ENCODE data around the gene RAB3IL1.
A peak's percentile ranks its signal among the peaks of the same experiment; 100 is the strongest.

RAB3IL1 gene

DNA sequence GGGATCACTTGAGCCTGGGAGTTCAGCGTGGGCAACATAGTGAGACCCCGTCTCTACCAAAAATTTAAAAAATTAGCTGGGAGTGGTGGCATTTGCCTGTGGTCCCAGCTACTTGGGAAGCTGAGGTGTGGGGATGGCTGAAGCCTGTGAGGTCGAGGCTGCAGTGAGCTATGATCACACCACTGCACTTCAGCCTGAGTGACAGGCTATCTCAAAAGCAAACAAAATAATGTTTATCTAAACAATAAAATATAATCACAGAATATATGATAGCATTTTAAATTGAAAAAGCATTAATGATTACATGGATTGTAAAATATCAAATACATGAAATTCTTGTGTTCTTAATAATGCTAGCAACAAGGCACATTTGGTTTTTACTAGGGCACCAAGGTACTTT is 35.5 kb upstream of the RAB3IL1 start:
- DNase-seq: no peak

DNA sequence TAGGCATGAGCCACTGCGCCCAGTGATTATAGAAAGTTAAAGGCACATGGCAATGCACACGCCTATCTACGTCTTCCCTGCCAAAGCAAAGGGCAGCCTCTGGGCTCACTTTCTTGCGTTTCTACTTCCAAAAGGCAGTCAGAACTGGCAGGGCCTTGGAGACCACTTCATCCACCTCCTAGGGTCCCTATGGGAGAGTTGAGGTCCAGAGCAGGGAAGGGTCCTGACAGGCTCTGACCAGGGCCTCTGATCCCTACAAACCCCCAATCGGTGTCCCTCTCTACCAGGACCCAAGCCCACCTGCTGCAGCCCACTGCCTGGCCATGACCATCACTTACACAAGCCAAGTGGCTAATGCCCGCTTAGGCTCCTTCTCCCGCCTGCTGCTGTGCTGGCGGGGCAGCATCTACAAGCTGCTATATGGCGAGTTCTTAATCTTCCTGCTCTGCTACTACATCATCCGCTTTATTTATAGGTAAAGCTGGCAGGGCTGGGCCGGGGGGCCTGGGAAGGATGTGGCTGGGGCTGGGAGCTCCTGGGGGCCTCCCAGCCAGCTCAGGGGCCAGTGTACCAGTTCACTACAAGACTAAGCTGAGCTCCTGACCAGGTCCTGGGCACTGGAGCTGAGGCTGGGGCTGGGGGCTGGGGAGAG is 34.2 kb upstream of the RAB3IL1 start:
- DNase-seq: no peak

DNA sequence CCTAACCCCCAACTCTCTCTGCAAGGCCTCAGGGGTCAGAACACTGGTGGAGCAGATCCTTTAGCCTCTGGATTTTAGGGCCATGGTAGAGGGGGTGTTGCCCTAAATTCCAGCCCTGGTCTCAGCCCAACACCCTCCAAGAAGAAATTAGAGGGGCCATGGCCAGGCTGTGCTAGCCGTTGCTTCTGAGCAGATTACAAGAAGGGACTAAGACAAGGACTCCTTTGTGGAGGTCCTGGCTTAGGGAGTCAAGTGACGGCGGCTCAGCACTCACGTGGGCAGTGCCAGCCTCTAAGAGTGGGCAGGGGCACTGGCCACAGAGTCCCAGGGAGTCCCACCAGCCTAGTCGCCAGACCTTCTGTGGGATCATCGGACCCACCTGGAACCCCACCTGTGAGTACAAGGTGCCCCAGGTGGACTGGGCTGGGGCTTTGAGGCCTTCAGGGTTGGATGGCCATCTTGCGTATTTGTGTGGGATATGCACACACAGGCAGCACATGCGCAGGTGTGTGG is 32.7 kb upstream of the RAB3IL1 start, which contains the start of gene BEST1:
BEST1 (plus strand) TSS at position 317 of the 513 bp plus-strand sequence. CDS start 1,456 bp downstream, outside the sequence.
- DNase-seq: no peak

DNA sequence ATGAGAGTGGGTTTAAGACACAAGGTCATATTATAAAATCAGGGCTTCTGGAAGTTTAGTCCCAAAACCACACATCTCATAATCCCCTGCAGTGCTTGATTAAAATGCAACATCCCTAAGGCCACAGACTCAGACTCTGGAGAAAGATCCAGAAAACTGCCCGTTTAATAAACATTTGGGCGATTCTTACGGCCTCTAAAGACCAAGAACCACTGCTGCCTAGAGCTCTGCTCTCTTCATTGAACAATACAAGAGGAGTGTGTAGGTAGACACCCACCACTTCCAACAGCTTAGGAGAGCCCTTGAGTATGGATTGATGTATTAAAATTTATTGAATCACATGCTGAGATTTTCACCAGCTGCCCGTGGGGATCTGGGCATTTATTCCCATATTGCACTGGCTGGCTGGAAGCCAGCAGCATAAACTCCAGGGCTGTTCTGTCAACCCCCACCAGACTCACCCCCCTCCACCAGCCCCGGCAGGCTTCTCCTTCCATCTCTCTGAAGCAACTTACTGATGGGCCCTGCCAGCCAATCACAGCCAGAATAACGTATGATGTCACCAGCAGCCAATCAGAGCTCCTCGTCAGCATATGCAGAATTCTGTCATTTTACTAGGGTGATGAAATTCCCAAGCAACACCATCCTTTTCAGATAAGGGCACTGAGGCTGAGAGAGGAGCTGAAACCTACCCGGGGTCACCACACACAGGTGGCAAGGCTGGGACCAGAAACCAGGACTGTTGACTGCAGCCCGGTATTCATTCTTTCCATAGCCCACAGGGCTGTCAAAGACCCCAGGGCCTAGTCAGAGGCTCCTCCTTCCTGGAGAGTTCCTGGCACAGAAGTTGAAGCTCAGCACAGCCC is 32.0 kb upstream of the RAB3IL1 start:
- peak; percentile 84 for DNase-seq

DNA sequence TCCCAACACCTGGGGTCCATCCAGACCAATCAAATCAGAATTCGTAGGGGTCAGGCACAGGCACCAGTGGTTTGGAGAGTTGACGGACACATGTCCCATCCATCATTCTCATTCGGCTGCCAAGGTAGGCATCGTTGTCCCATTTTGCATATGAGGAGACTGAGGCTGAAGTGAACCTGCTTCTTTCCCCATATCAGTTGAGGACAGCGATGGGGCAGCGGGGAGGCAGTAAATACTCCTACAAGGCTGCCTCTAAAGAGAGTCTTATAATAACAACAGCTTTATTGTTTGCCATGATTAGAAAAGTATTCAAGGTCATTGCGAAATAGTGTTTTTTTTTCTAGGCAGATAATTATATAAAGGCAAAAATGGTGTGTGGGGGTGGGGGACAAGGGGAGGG is 31.1 kb upstream of the RAB3IL1 start:
- no peak for DNase-seq

DNA sequence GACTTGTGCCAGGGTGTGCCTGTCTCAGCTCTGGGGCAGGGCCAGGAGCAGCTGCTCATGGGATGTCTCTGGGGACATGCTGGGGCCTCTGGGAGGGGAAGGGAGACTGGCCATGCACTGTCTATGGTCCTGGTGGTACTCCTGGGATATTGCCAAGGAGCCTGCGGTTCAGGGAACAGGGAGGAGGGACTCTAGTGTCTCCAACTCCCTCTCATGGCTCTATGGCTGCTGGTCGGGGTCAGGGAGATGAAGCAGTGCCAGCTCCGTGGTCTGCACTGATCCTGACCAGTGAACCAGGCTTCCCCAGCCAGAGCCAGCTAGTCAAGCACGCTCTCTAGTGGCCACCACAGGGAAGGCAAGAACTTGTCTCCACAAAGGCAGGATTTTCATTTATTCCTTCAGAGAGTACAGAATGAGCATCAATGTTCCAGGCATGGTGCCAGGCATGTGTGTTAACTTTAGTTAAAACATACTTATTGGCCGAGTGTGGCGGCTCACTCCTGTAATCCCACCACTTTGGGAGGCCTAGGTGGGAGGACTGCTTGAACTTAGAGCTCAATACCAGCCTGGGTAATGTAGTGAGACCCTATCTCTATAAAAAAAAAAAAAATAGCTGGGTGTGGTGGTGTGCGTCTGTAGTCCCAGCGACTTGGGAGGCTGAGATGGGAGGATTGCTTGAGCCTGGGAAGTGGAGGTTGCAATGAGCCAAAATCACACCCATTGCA is 30.3 kb upstream of the RAB3IL1 start:
- DNase-seq: peak; percentile 95

DNA sequence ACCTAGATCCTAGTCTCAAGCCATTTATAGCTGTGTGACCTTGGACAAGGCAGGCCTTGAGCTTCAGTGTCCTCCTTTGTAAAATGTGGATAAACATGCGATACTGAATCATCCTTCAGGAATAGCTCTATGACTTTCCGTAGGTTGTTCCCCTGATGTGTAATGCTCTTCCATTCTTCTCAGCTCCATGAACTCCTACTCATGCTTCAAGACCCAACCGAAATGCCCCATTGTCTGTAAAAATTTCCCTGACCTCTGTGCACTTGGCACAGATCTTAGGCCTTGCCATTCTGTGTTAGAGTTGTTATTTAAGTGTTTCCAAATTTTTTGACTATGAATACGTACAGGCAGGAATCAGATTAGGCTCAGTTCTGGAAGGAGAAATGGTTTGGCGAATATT is 29.5 kb upstream of the RAB3IL1 start:
- no peak for DNase-seq

DNA sequence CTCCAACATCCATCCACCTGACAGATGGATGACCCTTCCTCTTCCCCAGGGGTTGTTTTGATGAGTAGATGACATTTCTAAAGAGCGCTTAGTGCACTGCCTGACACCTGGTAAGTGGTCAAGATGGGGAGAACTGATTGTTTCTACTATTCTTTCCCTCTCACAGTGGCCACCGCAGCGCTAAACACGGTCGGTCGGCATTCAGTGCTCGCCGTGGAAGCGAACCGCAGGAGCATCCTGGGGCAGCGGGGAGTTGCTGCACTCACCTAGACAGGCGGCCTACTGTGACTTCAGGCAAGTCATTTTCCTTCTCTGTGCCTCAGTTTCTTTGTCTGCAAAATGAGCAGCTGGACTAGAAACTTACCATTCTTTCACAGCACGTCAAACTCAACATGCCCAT is 27.8 kb upstream of the RAB3IL1 start:
- no peak for DNase-seq

DNA sequence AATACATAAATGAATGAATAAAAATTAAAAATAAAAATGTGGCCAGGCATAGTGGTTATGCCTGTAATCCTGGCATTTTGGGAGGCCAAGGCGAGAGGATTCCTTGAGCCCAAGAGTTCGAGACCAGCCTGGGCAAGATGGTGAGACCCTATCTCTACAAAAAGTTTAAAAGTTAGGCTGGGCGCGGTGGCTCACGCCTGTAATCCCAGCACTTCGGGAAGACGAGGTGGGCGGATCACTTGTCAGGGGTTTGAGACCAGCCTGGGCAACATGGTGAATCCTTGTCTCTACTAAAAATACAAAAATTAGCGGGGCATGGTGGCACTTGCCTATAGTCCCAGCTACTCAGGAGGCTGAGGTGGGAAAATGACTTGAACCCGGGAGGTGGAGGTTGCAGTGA is 23.1 kb upstream of the RAB3IL1 start:
- DNase-seq: no peak

DNA sequence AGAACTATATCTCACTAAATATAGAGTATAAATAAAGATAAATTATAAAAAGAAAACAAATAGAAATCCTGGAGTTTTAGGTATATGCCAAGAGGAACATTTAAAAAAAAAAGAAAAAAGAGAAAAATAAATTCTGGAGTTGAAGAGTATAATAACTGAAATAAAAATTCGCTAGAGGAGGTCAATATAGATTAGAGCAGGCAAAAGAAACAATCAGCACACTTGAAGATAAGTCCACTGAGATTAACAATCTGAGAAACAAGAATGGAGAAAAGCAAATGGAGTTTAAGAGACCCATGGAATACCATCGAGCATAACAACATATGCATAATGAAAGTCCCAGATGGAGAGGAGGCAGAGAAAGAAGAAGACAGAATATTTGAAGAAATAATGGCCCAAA is 18.5 kb upstream of the RAB3IL1 start:
- no peak for DNase-seq

DNA sequence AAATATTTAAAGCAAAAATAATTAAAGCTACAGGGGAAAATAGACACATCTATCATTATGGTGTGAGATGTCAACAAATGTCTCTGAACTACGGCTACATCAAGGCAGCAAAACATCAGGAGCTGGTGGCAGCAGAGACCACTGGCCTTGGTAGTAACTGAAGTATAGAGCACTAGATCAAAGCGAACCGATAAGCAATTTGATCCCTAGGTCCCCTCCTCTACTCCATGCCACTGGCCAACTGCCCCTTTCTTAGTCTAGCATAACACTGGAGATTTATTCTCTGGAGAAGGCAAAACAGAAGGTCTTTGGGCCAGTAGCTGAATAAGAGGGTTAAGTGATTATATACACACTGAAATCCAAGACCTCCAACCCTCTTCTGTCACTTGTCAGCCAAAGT is 13.6 kb upstream of the RAB3IL1 start:
- DNase-seq: no peak

DNA sequence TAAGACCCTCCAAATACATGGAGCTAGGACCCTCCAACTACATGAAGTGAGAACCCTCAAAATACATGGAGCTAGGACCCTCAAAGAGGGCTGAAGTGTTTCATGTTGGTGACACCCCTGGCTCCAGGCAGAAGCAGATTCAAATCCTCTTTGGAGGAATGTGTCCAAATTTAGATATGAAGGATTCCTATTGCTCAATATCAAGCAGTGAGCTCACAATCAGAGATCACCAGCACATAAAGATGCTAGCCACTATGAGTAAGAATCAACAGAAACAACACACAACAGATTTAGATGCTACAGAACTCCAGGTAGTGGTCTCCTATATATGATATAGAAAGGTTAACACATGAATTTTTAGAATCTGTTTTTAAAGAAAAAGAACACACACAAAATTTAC is 11.2 kb upstream of the RAB3IL1 start:
- DNase-seq: no peak

DNA sequence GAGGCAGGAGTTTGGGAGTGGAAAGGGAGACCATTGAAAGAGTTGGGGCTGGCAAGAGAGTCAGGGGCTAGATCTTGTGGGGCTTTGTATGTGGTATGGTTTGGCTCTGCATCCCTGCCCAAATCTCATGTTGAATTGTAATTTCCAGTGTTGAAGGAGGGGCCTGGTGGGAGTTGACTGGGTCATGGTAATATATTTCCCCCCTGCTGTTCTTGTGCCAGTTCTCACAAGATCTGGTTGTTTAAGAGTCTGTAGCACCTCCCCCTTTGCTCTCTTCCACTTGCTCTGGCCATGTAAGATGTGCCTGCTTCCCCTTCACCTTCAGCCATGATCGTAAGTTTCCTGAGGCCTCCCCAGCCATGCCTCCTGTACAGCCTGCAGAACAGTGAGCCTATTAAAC is 10.1 kb upstream of the RAB3IL1 start:
- no peak for DNase-seq

DNA sequence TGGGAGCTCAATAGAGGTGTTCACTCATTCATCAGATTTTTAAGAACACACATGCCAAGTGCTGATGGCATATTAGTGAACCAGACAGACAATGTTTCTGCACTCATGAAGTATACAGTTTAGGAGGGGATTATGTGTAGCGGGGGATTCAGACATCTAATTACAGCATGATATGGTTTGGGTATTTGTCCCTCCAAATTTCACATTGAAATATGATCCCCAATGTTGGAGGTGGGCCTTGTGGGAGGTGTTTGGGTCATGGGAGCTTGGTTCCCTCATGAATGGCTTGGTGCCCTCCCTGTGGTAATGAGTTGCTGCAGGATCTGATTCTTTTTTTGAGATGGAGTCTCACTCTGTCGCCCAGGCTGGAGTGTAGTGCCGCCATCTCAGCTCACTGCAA is 8.9 kb upstream of the RAB3IL1 start:
- DNase-seq: no peak

DNA sequence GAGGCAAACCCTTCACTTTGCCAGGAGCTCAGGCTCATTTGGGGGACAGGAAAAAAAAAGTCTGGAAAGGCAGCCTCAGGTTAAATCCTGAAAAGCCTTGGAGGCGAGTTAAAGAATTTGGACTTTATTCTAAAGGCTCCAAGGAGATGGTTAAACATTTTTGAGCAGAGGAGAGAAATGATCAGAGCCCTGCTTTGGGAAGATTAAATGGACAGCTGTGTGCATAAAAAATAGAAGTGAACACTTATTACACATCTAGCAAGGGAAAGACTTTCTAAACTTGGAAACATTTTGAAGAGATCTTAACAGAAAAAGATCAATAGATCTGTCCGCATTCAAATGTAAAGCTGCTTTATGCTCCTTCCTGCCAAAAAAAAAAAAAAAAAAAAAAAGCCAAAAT is 8.4 kb upstream of the RAB3IL1 start:
- DNase-seq: no peak

DNA sequence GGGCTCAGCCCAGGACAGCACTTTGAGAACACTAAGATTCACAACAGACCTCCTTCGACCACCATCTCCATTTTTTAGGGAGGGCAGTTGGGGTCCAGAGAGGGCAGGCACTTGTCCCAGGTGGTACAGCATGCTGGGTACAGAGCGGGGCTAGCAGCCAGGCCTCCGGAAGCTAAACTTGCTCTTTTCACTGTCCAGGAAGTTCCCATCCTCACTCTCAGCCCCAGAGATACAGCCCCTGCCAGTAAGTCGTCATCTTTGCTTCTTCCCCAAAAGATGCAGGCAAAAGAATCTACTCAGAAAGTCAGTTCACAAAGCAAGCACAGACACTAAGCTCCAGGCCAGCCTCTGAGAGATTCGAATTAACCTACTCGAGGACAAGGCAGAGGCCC is 6.7 kb upstream of the RAB3IL1 start:
- DNase-seq: peak; percentile 67

DNA sequence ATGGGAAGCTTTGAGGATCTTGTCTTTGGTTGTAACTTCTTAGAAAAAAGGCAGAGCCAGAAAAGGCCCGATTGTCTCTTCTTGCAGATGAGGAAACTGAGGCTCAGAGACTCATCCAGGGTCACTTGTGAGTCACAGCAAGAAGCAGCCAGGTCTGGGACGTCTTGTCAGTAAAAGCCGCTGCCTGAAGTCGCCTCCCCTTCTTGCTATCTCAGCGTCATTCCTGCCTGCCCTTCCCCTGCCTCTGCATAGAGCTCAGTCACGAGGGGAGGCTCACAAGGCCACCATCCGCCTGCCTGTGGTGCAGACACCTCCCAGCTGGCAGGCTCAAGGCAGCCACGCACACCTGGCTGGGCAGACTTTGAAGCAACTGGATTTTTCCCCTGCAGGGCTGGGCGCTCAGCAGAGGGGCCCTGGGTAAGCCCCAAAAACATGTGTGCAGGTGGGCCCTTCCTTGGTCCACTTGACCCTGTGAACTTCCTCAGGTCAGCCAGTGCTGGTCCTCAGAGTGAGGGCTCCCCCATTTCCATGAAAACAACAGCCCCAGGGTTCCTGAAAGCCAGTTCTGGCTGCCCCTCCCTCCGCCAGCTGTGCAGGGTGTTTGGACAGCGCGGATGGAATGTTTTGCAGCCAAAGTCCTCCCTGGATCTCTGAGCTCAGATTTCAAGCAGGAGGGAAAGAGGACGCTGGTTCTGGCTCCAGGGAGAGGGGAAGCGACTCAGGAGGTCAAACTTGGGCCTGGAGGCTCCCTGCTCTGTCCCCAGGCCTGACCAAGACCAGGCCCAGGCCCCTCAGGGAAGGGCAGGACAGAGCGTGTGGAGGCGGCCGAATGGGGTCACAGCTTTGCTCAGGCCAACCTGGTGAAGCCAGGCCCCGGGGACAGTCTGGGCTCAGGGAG is 6.0 kb upstream of the RAB3IL1 start:
- peak; percentile 94 for DNase-seq

DNA sequence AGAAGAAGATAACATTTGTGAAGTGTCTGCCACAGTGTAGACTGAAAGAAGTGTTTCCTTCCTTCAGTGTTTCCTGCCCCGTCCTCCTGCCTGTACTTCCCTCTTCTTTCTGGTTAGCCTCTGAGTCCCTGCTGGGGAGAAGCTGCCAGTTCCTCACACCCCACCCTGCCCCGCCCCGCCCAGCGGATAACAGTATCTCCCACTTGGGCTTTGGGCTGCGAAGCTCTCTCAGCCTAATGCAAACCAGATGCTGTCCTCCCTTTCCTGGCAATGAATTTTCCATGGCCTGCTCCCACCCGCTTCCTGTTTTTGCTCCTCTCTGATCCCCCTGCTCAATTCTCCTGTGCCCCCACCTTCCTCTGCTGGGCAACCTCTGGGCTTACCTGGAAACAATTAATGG is 5.2 kb upstream of the RAB3IL1 start:
- DNase-seq: peak; percentile 94

DNA sequence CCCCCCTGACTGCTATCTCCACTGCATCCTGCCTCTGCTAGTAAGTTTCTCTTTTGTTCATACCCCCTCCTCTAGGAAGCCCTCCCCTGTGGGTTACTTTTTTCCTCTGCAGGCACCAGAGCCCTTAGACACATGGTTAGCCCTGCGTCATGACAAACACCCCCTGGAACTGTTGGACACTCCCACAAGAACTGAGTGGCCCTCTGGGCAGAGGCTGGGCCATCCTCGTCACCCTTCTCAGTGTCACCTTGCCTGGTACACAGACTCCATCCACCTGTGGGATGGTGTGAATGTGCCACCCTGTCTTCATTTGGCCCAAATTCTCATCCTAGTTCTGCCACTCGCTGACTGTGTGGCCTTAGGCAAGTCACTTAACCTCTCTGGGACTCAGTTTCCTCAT is 4.1 kb upstream of the RAB3IL1 start:
- DNase-seq: no peak

DNA sequence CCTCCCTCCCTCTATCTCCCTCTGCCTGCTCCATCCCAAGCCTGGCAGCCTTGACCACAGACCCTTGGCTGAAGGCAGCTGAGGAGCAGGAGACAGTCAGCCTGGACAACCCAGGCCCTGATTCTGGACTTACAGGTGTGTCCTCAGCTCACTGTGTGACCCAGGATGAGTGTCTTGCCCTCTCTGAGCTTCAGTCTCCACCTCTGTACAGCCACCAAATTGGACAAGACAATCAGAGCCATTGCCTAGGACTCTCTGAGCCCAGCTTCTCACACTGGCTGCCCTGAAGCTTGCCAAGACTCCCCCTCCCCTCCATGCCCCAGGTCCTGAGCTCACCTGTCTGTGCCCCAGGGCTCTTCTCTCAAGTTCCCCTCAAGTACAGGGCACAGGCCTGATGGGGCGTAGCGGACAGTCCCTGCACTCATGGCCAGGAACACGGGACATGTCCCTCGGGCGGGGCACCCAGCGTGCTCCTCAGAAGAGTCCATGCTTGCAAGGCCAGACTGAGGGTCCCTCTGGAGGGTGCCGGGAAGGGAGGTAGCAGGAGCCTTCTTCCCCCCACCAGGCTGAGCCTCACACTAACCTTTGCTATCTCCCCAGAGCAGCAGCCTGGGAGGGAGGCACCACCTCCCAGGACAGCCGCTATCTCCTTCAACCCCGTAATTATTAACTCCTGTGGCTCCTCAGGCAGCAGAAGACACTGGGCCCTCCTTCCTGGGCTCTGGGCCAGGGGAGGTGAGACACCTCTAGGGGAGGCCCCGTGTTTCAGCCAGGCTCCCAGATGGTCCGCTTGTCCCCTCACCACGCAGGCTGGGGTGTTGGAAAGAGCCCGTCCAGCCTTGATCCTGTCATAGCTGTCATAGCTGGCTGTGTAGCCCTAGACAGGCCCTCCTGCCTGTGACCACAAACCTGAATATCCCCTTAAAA is 2.6 kb upstream of the RAB3IL1 start:
- DNase-seq: peak; percentile 35

Measured in femur (tissue), 1 donor.